Measurements from ENCODE around the gene MAML2. TPM values are rescaled to one million over a fixed set of nuclear protein-coding genes. Genes with fewer than 3 reads are reported as not detected.

The MAML2 gene
- total and polyA plus RNA-seq, 9 of the 15 experiments (the other 6 are each of a cell fraction or from before 2014, with no cell fraction given): 0.79 to 6.8 (median 4.8) TPM

DNA sequence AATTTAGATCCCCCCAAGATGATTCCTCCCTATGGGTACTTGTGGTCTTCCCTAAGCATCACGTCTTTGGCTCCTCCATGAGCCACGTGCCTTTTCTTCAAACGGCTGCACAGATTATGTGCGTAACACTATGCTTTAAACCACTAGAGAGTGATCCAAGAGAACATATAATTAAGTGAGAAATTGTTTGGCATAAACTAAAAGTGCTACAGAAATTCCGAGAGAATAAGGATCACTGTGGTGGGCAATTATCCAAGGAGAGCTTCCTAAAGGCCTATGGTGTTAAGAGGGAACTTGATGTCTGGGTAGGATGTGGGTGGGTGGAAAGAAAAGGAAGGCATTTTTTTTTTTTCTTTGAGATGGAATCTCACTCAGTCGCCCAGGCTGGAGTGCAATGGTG, 110.9 kb downstream of the MAML2 start:
- Histone ChIP-seq H2AFZ (ENCODE audit: low read depth, low read length) (no peak overlapping the region), H3K79me2 (ENCODE audit: control insufficient read depth, insufficient read depth, low read length) (no peaks in the 10 kb centered on the region), H3K4me2 (ENCODE audit: insufficient read depth, low read length) (no peak overlapping the region), H3K27me3 (ENCODE audit: control insufficient read depth in 2 of 2, insufficient read depth in 2 of 2, low read length in 2 of 2) (no peaks in the 10 kb centered on the region), H3K27ac (ENCODE audit: extremely low read depth, low read depth, low read length) (no peak overlapping the region), H3K36me3 (ENCODE audit: control insufficient read depth, insufficient read depth, low read length) (no peaks in the 10 kb centered on the region), H3K4me3 (no peak overlapping the region), H3K4me1 (replicated peaks in 1 of 2; ENCODE audit: control insufficient read depth in 2 of 2, insufficient read depth in 2 of 2, low read length in 2 of 2) (peaks cover 0 to 2% of the 10 kb centered on the region in 2 experiments; a peak in 1 of 5 replicates), H3K9ac (ENCODE audit: insufficient read depth in 1 of 2, low read depth in 2 of 2, low read length in 2 of 2) (no peak overlapping the region), H4K20me1 (replicated peaks; ENCODE audit: control insufficient read depth, insufficient read depth, low read length) (no peaks in the 10 kb centered on the region), H3K9me3 (replicated peaks; ENCODE audit: control insufficient read depth, insufficient read depth, low read depth, low read length) (no peaks in the 10 kb centered on the region), H3K9me1 (ENCODE audit: control insufficient read depth, insufficient read depth, low read length) (no peaks in the 10 kb centered on the region)
- ChIA-PET CTCF (ENCODE audit: low intra/inter-chr PET ratio) (no interaction called here), POLR2A (no interaction called here)
- BruUV-seq (replicated peaks): no TSS peak
- DNase-seq (ENCODE audit: extremely low read depth in 1 of 4, low spot score in 3 of 4) (no peak), ATAC-seq (no peak), FAIRE-seq (no peak)
- TF ChIP-seq KLF1 (tag; IDR thresholded peaks at IDR 0.05) (no peak), SPI1 (IDR thresholded peaks at IDR 0.05; ENCODE audit: borderline replicate concordance, low read depth, low read length) (no peak)
- TF ChIP-seq, protein P1, sequence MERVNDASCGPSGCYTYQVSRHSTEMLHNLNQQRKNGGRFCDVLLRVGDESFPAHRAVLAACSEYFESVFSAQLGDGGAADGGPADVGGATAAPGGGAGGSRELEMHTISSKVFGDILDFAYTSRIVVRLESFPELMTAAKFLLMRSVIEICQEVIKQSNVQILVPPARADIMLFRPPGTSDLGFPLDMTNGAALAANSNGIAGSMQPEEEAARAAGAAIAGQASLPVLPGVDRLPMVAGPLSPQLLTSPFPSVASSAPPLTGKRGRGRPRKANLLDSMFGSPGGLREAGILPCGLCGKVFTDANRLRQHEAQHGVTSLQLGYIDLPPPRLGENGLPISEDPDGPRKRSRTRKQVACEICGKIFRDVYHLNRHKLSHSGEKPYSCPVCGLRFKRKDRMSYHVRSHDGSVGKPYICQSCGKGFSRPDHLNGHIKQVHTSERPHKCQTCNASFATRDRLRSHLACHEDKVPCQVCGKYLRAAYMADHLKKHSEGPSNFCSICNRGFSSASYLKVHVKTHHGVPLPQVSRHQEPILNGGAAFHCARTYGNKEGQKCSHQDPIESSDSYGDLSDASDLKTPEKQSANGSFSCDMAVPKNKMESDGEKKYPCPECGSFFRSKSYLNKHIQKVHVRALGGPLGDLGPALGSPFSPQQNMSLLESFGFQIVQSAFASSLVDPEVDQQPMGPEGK (CRISPR knock-in tag; IDR thresholded peaks at IDR 0.05; ENCODE audit: borderline replicate concordance): no peak
- TF ChIP-seq, protein P2, sequence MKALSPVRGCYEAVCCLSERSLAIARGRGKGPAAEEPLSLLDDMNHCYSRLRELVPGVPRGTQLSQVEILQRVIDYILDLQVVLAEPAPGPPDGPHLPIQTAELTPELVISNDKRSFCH (CRISPR knock-in tag; IDR thresholded peaks at IDR 0.05): no peak
- TF ChIP-seq, protein P2 (tag; IDR thresholded peaks at IDR 0.05): no peak
- intact Hi-C loops (cut with micrococcal nuclease) (no loop called here), in situ Hi-C loops (cut with MboI) (no loop called here)
- 80% methylated on average over 6 of the region's 6 CpGs for WGBS (ENCODE audit: insufficient coverage, low coverage, missing lambda C conversion rate)

All from K562 (cell line).